ENCODE data around the gene SQOR. TPM values are rescaled to one million over a fixed set of nuclear protein-coding genes. Genes with fewer than 3 reads are reported as not detected.

Gene SQOR
- total RNA-seq, 1 experiment from 2014 or later: 40.9 TPM

DNA sequence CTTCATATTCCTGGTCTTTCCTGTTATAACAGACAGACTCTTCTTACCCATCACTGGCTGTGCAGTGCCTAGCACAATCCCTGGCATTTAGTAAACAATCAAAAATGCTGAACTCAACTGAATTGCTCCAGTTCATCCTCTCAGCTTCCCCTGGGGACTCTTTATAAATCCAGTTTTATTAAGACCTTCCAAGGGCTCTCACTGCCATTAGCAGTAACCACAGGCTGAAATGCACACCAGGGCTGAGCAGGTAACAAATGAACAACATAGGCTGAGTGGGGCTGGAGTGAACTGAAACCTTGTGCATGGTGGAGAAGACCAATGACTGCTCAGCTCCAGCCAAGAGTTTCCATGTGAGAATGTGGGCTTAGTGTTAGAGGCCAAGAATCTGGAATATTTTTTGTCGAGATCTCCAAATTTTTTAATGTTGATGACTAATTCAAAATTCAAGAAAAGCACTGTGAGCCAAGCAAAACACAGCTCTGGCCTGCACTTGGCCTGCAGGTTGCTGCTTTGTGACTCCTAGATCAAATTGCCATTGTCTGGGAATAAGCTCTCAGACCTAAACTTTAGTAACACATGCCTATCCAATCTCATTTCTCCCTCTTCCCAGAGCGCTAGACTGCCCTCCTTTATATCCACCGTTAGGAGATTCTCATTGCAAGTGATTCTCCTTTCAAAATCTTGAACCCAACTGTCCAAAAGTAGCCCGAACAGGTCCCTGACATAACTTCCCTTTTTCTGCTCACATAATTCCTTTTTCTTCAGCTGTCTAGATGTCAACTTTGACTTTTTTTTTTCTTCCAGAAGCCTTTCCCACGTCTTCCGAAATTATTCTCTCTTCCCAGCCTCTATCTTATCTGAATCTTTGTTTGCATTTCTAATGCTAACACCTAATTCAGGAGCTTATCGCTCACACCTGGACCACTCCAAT is 7.4 kb downstream of the SQOR start:
- intact Hi-C loops (cut with micrococcal nuclease; ENCODE audit: unreplicated experiment): loop anchor here (2.0 kb wide), 1 partner anchor 25 kb away; no protein-coding TSS in a partner anchor
- Histone ChIP-seq H2AFZ (no peak overlapping the region), H3K9me3 (ENCODE audit: insufficient read depth, low read depth) (no peaks in the 10 kb centered on the region), H3K27ac (peak overlapping the region; percentile 90), H3F3A (ENCODE audit: insufficient read depth, low read depth) (peaks cover 40% of the 10 kb centered on the region), H3K36me3 (ENCODE audit: low read depth) (no peaks in the 10 kb centered on the region), H4K20me1 (ENCODE audit: insufficient read depth) (no peaks in the 10 kb centered on the region), H3K4me3 (peak overlapping the region; percentile 34; the same call in 1 of the 2 replicates), H3K4me2 (peak overlapping the region; percentile 75), H3K27me3 (ENCODE audit: insufficient read depth, low read depth) (no peaks in the 10 kb centered on the region), H3K79me2 (ENCODE audit: low read depth) (peaks cover 28% of the 10 kb centered on the region), H3K9me2 (ENCODE audit: insufficient read depth) (no peaks in the 10 kb centered on the region), H3K4me1 (replicated peaks; ENCODE audit: insufficient read depth) (peaks cover 59% of the 10 kb centered on the region)
- peak; percentile 22 to 46 for DNase-seq
- CTCF ChIA-PET: interaction anchor here (0.6 kb wide), 1 partner anchor 1214 kb away, joined by 3 read pairs; no protein-coding TSS in a partner anchor
- POLR2A ChIA-PET (ENCODE audit: unreplicated experiment): interaction anchor here (0.5 kb wide), 1 partner anchor 18 kb away, joined by 3 read pairs; no protein-coding TSS in a partner anchor
- TF ChIP-seq EZH2 (IDR thresholded peaks at IDR 0.05; ENCODE audit: low read depth): no peak
- TF ChIP-seq, protein P1, sequence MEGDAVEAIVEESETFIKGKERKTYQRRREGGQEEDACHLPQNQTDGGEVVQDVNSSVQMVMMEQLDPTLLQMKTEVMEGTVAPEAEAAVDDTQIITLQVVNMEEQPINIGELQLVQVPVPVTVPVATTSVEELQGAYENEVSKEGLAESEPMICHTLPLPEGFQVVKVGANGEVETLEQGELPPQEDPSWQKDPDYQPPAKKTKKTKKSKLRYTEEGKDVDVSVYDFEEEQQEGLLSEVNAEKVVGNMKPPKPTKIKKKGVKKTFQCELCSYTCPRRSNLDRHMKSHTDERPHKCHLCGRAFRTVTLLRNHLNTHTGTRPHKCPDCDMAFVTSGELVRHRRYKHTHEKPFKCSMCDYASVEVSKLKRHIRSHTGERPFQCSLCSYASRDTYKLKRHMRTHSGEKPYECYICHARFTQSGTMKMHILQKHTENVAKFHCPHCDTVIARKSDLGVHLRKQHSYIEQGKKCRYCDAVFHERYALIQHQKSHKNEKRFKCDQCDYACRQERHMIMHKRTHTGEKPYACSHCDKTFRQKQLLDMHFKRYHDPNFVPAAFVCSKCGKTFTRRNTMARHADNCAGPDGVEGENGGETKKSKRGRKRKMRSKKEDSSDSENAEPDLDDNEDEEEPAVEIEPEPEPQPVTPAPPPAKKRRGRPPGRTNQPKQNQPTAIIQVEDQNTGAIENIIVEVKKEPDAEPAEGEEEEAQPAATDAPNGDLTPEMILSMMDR (conservative IDR thresholded peaks at IDR 0.05): no peak
- no TSS peak for BruUV-seq (replicated peaks)

DNA sequence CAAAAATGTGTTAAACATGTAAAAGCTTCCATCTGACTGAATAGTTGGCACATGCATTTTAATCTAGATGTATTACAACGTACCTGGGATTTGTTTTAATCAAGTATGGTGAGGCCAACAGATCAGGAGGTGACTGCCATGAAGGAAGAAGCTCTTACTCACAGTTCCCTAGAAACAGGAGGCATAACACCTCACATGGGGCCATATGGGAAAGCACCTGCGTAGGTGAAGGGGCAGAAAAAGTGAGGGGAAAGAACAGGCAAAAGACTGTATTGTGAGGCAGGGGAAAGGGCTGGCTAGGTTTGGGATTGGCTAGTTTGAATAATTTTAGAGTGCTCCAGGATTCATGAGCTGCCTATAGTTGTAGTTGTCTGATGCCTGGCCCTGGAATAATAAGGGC is 9.6 kb downstream of the SQOR start:
- TF ChIP-seq EZH2 (IDR thresholded peaks at IDR 0.05; ENCODE audit: low read depth): no peak
- TF ChIP-seq, protein P1 (conservative IDR thresholded peaks at IDR 0.05): no peak
- Histone ChIP-seq H3F3A (ENCODE audit: insufficient read depth, low read depth) (peaks cover 45% of the 10 kb centered on the region), H4K20me1 (ENCODE audit: insufficient read depth) (no peaks in the 10 kb centered on the region), H3K9me2 (ENCODE audit: insufficient read depth) (no peaks in the 10 kb centered on the region), H3K4me1 (replicated peaks; ENCODE audit: insufficient read depth) (peaks cover 69% of the 10 kb centered on the region), H2AFZ (no peak overlapping the region), H3K9me3 (ENCODE audit: insufficient read depth, low read depth) (no peaks in the 10 kb centered on the region), H3K27ac (no peak overlapping the region), H3K36me3 (ENCODE audit: low read depth) (no peaks in the 10 kb centered on the region), H3K4me2 (no peak overlapping the region), H3K79me2 (ENCODE audit: low read depth) (peaks cover 21% of the 10 kb centered on the region), H3K4me3 (no peak overlapping the region), H3K27me3 (ENCODE audit: insufficient read depth, low read depth) (no peaks in the 10 kb centered on the region)
- ChIA-PET CTCF (no interaction called here), POLR2A (ENCODE audit: unreplicated experiment) (no interaction called here)
- BruUV-seq (replicated peaks): no TSS peak
- intact Hi-C loops (cut with micrococcal nuclease; ENCODE audit: unreplicated experiment): no loop called here
- no peak for DNase-seq

DNA sequence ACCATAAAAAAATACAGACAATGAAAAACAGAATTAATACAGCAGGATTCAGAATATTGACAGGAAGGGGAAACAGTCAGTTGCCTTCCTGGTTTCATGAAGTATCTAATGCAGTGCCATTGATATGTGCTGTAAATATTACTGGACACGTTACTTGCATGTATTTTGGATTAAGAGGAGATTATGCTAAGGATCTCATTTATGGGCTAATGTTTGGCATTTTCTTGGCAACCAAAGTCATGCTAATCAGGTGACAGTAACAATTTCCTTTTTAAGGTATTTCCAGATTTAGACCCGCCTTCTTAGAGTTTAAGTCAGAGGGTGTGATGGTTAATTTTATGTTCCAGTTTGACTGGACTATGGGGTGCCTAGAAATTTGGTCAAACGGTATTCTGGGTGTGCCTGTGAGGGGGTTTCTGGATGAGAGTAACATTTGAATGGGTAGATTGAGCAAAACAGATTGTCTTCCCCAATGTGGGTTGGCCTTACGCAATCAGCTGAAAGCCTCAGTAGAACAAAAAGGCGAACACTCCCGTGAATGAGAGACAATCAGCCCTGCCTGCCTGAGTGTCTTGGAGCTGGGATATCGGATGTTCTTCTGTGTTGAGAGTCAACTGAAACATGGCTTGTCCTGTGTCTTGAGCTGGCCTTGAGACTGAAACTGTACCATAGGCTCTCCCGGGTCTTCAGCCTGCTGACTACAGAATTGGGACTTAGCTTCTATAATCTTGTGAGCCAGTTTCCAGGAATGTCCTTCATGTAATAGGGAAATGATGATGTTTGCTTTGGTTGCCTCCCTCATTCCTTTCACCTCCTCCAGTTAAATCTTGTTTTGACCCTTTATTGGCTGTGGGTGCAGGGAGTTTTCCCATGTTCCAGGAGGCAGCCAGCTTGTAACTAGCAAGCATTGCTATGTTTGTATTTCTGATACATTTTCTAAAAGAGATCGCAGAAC is 10.5 kb downstream of the SQOR start:
- H3K27me3 ChIP-seq (ENCODE audit: insufficient read depth, low read depth): no peaks in the 10 kb centered on the region
- no peaks in the 10 kb centered on the region for H3K9me2 ChIP-seq (ENCODE audit: insufficient read depth)
- peak in 1 of 2 experiments; percentile 50 for DNase-seq
- no peak for TF ChIP-seq EZH2 (IDR thresholded peaks at IDR 0.05; ENCODE audit: low read depth)
- TF ChIP-seq, protein P1 (conservative IDR thresholded peaks at IDR 0.05): no peak
- H3K9me3 ChIP-seq (ENCODE audit: insufficient read depth, low read depth): no peaks in the 10 kb centered on the region
- no peaks in the 10 kb centered on the region for H3K36me3 ChIP-seq (ENCODE audit: low read depth)
- no peak overlapping the region for H3K4me3 ChIP-seq
- peaks cover 17% of the 10 kb centered on the region; the same call in 1 of the 2 replicates for H3K79me2 ChIP-seq (ENCODE audit: low read depth)
- peak overlapping the region; percentile 19; the same call in 1 of the 2 replicates for H3K4me2 ChIP-seq
- H3K4me1 ChIP-seq (replicated peaks; ENCODE audit: insufficient read depth): peaks cover 61% of the 10 kb centered on the region
- no peak overlapping the region for H2AFZ ChIP-seq
- ChIA-PET CTCF (no interaction called here), POLR2A (ENCODE audit: unreplicated experiment) (interaction anchor here (0.5 kb wide), 1 partner anchor 197 kb away, joined by 3 read pairs; no protein-coding TSS in a partner anchor)
- no peak overlapping the region for H3K27ac ChIP-seq
- BruUV-seq (replicated peaks): no TSS peak
- no peaks in the 10 kb centered on the region for H4K20me1 ChIP-seq (ENCODE audit: insufficient read depth)
- H3F3A ChIP-seq (ENCODE audit: insufficient read depth, low read depth): peaks cover 37% of the 10 kb centered on the region
- intact Hi-C loops (cut with micrococcal nuclease; ENCODE audit: unreplicated experiment): no loop called here

Data from PC-9 (cell line).